SK-N-SH (cell line): ENCODE results near the gene ZSCAN16.

Experiments used
- RAD21 ChIP-seq: IDR thresholded peaks from 2 replicates; pipeline ENCODE4 v1.6.1; 2012; ENCODE audit warnings: mild to moderate bottlenecking, low read length
- RFX5 ChIP-seq: IDR thresholded peaks from 2 replicates; pipeline ENCODE4 v1.6.1; 2012; ENCODE audit warnings: mild to moderate bottlenecking, improper control_type of control experiment, low read length
- SMC3 ChIP-seq: IDR thresholded peaks from 2 replicates; pipeline ENCODE4 v1.6.1; 2012; ENCODE audit warnings: low read depth, low read length, improper control_type of control experiment
- TF ChIP-seq, protein P1 (sequence below): fragments of 200-600 bp; sonication (generic); IDR thresholded peaks from 2 replicates; pipeline ENCODE4 v1.6.1; 2017; ENCODE audit warnings: antibody characterized with exemption, mild to moderate bottlenecking, moderate library complexity

- no peak for TF ChIP-seq RFX5
- TF ChIP-seq, protein P1, sequence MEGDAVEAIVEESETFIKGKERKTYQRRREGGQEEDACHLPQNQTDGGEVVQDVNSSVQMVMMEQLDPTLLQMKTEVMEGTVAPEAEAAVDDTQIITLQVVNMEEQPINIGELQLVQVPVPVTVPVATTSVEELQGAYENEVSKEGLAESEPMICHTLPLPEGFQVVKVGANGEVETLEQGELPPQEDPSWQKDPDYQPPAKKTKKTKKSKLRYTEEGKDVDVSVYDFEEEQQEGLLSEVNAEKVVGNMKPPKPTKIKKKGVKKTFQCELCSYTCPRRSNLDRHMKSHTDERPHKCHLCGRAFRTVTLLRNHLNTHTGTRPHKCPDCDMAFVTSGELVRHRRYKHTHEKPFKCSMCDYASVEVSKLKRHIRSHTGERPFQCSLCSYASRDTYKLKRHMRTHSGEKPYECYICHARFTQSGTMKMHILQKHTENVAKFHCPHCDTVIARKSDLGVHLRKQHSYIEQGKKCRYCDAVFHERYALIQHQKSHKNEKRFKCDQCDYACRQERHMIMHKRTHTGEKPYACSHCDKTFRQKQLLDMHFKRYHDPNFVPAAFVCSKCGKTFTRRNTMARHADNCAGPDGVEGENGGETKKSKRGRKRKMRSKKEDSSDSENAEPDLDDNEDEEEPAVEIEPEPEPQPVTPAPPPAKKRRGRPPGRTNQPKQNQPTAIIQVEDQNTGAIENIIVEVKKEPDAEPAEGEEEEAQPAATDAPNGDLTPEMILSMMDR, result no peak
- no peak for TF ChIP-seq RAD21
- TF ChIP-seq SMC3, result no peak
These were observed 18.0 kb downstream of the ZSCAN16 start for GRCh38 chr6:28142446-28142845.
